Measurements from ENCODE around the gene SUN2.

The SUN2 gene

GRCh38 chr22:38694049-38694448 lies 61.7 kb downstream of the SUN2 start:
- H3K9ac ChIP-seq (ENCODE audit: low read length): no peak overlapping the region
- peaks cover 44% of the 10 kb centered on the region for H3K4me1 ChIP-seq (ENCODE audit: control insufficient read depth, insufficient read depth, low read length)
- no peaks in the 10 kb centered on the region for H3K27me3 ChIP-seq (ENCODE audit: control insufficient read depth, insufficient read depth, low read length)
- no peaks in the 10 kb centered on the region for H3K9me3 ChIP-seq (ENCODE audit: control insufficient read depth, low read length)
- H3K36me3 ChIP-seq (ENCODE audit: control insufficient read depth, insufficient read depth, low read length): no peaks in the 10 kb centered on the region
- no peak overlapping the region for H3K4me3 ChIP-seq (ENCODE audit: low read length)

GRCh38 chr22:38689651-38690050 lies 66.1 kb downstream of the SUN2 start:
- Histone ChIP-seq H3K36me3 (ENCODE audit: control insufficient read depth, insufficient read depth, low read length) (peaks cover 4% of the 10 kb centered on the region), H3K9ac (ENCODE audit: low read length) (no peak overlapping the region), H3K27me3 (ENCODE audit: control insufficient read depth, insufficient read depth, low read length) (no peaks in the 10 kb centered on the region), H3K4me3 (ENCODE audit: low read length) (no peak overlapping the region), H3K9me3 (ENCODE audit: control insufficient read depth, low read length) (no peaks in the 10 kb centered on the region), H3K4me1 (ENCODE audit: control insufficient read depth, insufficient read depth, low read length) (peaks cover 10% of the 10 kb centered on the region)

GRCh38 chr22:38685761-38686160 lies 70.0 kb downstream of the SUN2 start:
- Histone ChIP-seq H3K36me3 (ENCODE audit: control insufficient read depth, insufficient read depth, low read length) (peaks cover 8% of the 10 kb centered on the region), H3K4me1 (ENCODE audit: control insufficient read depth, insufficient read depth, low read length) (peaks cover 11% of the 10 kb centered on the region), H3K27me3 (ENCODE audit: control insufficient read depth, insufficient read depth, low read length) (no peaks in the 10 kb centered on the region), H3K9ac (ENCODE audit: low read length) (no peak overlapping the region), H3K9me3 (ENCODE audit: control insufficient read depth, low read length) (no peaks in the 10 kb centered on the region), H3K4me3 (ENCODE audit: low read length) (no peak overlapping the region)

GRCh38 chr22:38684895-38685294 lies 70.9 kb downstream of the SUN2 start:
- no peak overlapping the region for H3K4me3 ChIP-seq (ENCODE audit: low read length)
- no peaks in the 10 kb centered on the region for H3K27me3 ChIP-seq (ENCODE audit: control insufficient read depth, insufficient read depth, low read length)
- peaks cover 8% of the 10 kb centered on the region for H3K36me3 ChIP-seq (ENCODE audit: control insufficient read depth, insufficient read depth, low read length)
- no peak overlapping the region for H3K9ac ChIP-seq (ENCODE audit: low read length)
- H3K4me1 ChIP-seq (ENCODE audit: control insufficient read depth, insufficient read depth, low read length): peaks cover 11% of the 10 kb centered on the region
- H3K9me3 ChIP-seq (ENCODE audit: control insufficient read depth, low read length): no peaks in the 10 kb centered on the region

All from mucosa of stomach (tissue), 1 donor.